B cell (primary cell): ENCODE measurements around the gene RASA3. TPM values are rescaled to one million over a fixed set of nuclear protein-coding genes. Genes with fewer than 3 reads are reported as not detected.

Experiments used
- ATAC-seq: fragments of 200-7000 bp; cut with Tn5 transposase; one replicate; pipeline ENCODE4 v1.10.0; 2021; ENCODE audit warnings: low read depth, mild to moderate bottlenecking, moderate number of reproducible peaks, moderate library complexity
- CTCF ChIA-PET: fragments of 350-600 bp; sonication (Branson Sonifier 250); formaldehyde crosslinking; loops from one replicate; lab custom pipeline; 2021; ENCODE audit warnings: antibody characterized with exemption, inconsistent platforms; lab: Charles Lee
- POLR2A ChIA-PET: fragments of 350-600 bp; sonication (Branson Sonifier 250); formaldehyde crosslinking; loops from one replicate; lab custom pipeline; 2021; ENCODE audit warnings: antibody characterized with exemption; lab: Charles Lee
- DNase-seq: peaks from one replicate; pipeline ENCODE4 v3.0.0; 2013
- H2AFZ ChIP-seq: 2 replicates; pipeline ENCODE4 v1.6.1; 2012; ENCODE audit warnings: mild to moderate bottlenecking, low read depth, low read length; ENCODE audit not compliant: insufficient read depth, poor library complexity, severe bottlenecking
- H3K27ac ChIP-seq, 2 donors: 1 replicate in 1 of 2; 2 replicates in 1 of 2; pipeline ENCODE4 v1.5.1; 2012 to 2013; ENCODE audit warnings: low read length in 2 of 2, mild to moderate bottlenecking in 2 of 2, moderate library complexity in 1 of 2
- H3K27me3 ChIP-seq, 4 experiments: fragments of 200-600 bp in 1 of 4; sonication (generic) in 1 of 4; replicated peaks in 1 of 4; 1 replicate in 2 of 4; 2 replicates in 2 of 4; pipeline versions ENCODE4 v1.6.1 to v1.7.0; 2013 to 2016; ENCODE audit warnings: low read length in 3 of 4, mild to moderate bottlenecking in 2 of 4, mixed read lengths in 1 of 4, moderate library complexity in 1 of 4; ENCODE audit not compliant: insufficient read depth in 4 of 4, control insufficient read depth in 3 of 4; ENCODE audit errors: control extremely low read depth in 1 of 4
- H3K36me3 ChIP-seq, 2 experiments: replicated peaks in 1 of 2; 1 replicate in 1 of 2; 2 replicates in 1 of 2; pipeline versions ENCODE4 v1.6.1 to v1.7.1; 2013; ENCODE audit warnings: low read length in 1 of 2; ENCODE audit not compliant: insufficient read depth in 2 of 2, control insufficient read depth in 1 of 2; ENCODE audit errors: control extremely low read depth in 1 of 2, extremely low read depth in 1 of 2
- H3K4me1 ChIP-seq, 2 donors: fragments of 200-600 bp in 1 of 2; sonication (generic) in 1 of 2; 1 replicate in 1 of 2; 2 replicates in 1 of 2; pipeline versions ENCODE4 v1.5.1 to v1.6.1; 2013 to 2017; ENCODE audit warnings: low read length in 2 of 2; ENCODE audit not compliant: control insufficient read depth in 2 of 2, insufficient read depth in 2 of 2
- H3K4me2 ChIP-seq: replicated peaks from 2 replicates; pipeline ENCODE3; 2012; ENCODE audit warnings: mild to moderate bottlenecking, low read depth, low read length; ENCODE audit not compliant: poor library complexity, severe bottlenecking
- H3K4me3 ChIP-seq, 5 experiments: fragments of 200-600 bp in 1 of 5; sonication (generic) in 1 of 5; 1 replicate in 3 of 5; 2 replicates in 2 of 5; pipeline versions ENCODE4 v1.5.1 to v1.7.0; 2011 to 2016; ENCODE audit warnings: low read length in 4 of 5, mild to moderate bottlenecking in 4 of 5, low read depth in 2 of 5, control low read depth in 1 of 5, moderate library complexity in 1 of 5; ENCODE audit not compliant: insufficient read depth in 1 of 5; ENCODE audit errors: control extremely low read depth in 1 of 5, extremely low read depth in 1 of 5
- H3K79me2 ChIP-seq: fragments of 200-600 bp; sonication (generic); one replicate; pipeline ENCODE4 v1.6.0; 2016; ENCODE audit warnings: low read length; ENCODE audit not compliant: control insufficient read depth, insufficient read depth
- H3K9ac ChIP-seq: fragments of 200-600 bp; sonication (generic); 2 replicates; pipeline ENCODE4 v1.6.1; 2017; ENCODE audit warnings: mild to moderate bottlenecking, low read length, moderate library complexity
- H3K9me3 ChIP-seq, 3 donors: one replicate each; pipeline versions ENCODE4 v1.6.1 to v1.7.1; 2013; ENCODE audit warnings: low read length in 2 of 3; ENCODE audit not compliant: control insufficient read depth in 2 of 3, insufficient read depth in 1 of 3; ENCODE audit errors: control extremely low read depth in 1 of 3
- H4K20me1 ChIP-seq: 2 replicates; pipeline ENCODE4 v1.6.0; 2012; ENCODE audit warnings: mild to moderate bottlenecking, low read length; ENCODE audit not compliant: insufficient read depth, control insufficient read depth, poor library complexity, severe bottlenecking
- H3K27ac Mint-ChIP-seq: one replicate; pipeline ENCODE4 v1.8.0; 2021; ENCODE audit warnings: mixed read lengths
- H3K27me3 Mint-ChIP-seq: one replicate; pipeline ENCODE4 v1.8.0; 2021; ENCODE audit warnings: mixed read lengths
- H3K4me1 Mint-ChIP-seq: one replicate; pipeline ENCODE4 v1.8.0; 2021; ENCODE audit warnings: mixed read lengths
- H3K4me3 Mint-ChIP-seq: one replicate; pipeline ENCODE4 v1.8.0; 2021; ENCODE audit warnings: mixed read lengths
- H3K9me3 Mint-ChIP-seq: one replicate; pipeline ENCODE4 v1.8.0; 2022; ENCODE audit warnings: mixed read lengths; ENCODE audit not compliant: insufficient read depth
- CTCF ChIP-seq: fragments of 200-600 bp; IDR thresholded peaks from one replicate; pipeline ENCODE4 v1.8.0; 2022; ENCODE audit warnings: antibody characterized with exemption, mild to moderate bottlenecking
- EZH2 ChIP-seq: IDR thresholded peaks from 2 replicates; pipeline ENCODE4 v1.6.1; 2012; ENCODE audit warnings: borderline replicate concordance, low read depth, mild to moderate bottlenecking, moderate library complexity, low read length; ENCODE audit not compliant: insufficient read depth, poor library complexity, severe bottlenecking
- WGBS: methylation state at CpG from one replicate; pipeline ENCODE4 v1.1.5; 2013; ENCODE audit warnings: missing lambda C conversion rate; ENCODE audit not compliant: insufficient coverage; 5-methylcytosine and 5-hydroxymethylcytosine counted together
- intact Hi-C: fragments of 100-400 bp; cut with micrococcal nuclease; formaldehyde crosslinking; loops from one replicate; pipeline ENCODE4 v1.10.0; 2022
- polyA plus RNA-seq: library from polyadenylated mRNA; depleted of rRNA; stranded (reverse); fragments of >200 nt; gene quantifications from 2 replicates; pipeline ENCODE4 v1.2.3, GENCODE V29; 2012
- total RNA-seq, 2 donors: library from RNA; stranded (reverse); fragments of 120-200 nt in 1 of 2; gene quantifications; 1 replicate in 1 of 2; 2 replicates in 1 of 2; pipeline versions ENCODE4 v1.2.3 to v1.2.4, GENCODE V29; 2013 to 2022

RASA3 gene
- total and polyA plus RNA-seq, 2 donors (not counting 1 experiment from before 2014, with no cell fraction given), result 54.2 to 87.4 TPM

GRCh38 chr13:114097893-114098688 lies 34.3 kb downstream of the RASA3 start:
- POLR2A ChIA-PET, result no interaction called here
- peaks cover 47% of the 10 kb centered on the region for H3K4me1 Mint-ChIP-seq
- WGBS, result 95% methylated on average over 26 of the region's 27 CpGs
- intact Hi-C loops, result no loop called here
- no peaks in the 10 kb centered on the region for H3K27me3 Mint-ChIP-seq
- no peak for DNase-seq
- peak overlapping the region; percentile 65 for H3K27ac Mint-ChIP-seq
- Histone ChIP-seq H3K27ac (no peak overlapping the region), H3K4me2 (no peak overlapping the region), H4K20me1 (peaks cover 95% of the 10 kb centered on the region), H3K27me3 (no peaks in the 10 kb centered on the region), H2AFZ (no peak overlapping the region), H3K4me1 (peaks cover 0 to 15% of the 10 kb centered on the region in 2 donors), H3K9ac (no peak overlapping the region), H3K79me2 (peaks cover 95% of the 10 kb centered on the region), H3K9me3 (peaks cover 4 to 8% (median 5%) of the 10 kb centered on the region in 3 donors), H3K4me3 (no peak overlapping the region), H3K36me3 (peaks cover 0 to 10% of the 10 kb centered on the region in 2 experiments)
- no peak for ATAC-seq
- TF ChIP-seq EZH2 (no peak), CTCF (no peak)
- no peak overlapping the region for H3K4me3 Mint-ChIP-seq
- peaks cover 12% of the 10 kb centered on the region for H3K9me3 Mint-ChIP-seq
- CTCF ChIA-PET, result no interaction called here

DNA sequence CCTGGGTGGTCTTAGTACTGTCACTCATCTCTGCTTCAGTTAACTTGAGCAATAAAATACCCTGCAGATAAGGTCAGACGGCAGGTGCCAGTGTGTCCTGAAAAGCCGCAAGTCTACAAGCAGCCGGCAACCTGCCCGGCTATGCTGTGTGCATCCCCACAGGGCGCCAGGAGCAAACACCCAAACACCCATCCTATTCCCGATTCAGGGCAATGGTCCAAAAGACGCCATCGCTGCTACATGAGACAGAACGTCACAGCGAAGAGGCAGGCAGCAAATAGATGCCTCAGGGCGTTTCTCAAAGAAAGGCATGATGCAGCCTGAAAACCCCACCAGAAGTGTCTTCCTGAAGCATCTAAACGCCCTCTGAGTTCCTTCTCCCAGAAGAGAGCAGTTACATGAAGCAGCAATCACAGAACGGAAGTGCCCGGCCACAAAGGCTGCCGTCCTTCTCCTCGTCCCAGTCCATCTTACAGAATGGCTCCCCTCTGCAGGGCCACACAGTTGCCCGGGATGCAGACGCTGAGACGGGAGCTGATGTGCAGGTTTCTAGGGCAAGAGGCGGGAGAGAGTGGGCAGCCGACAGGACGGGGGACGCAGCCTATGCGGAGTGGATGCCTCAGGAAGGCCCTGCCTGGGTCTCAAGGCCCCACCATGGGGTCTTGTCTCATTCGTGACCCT lies 35.1 kb downstream of the RASA3 start:
- CTCF ChIA-PET, result no interaction called here

More for the DNA sequence above, 35.1 kb downstream of the RASA3 start:
- 94% methylated on average over 21 of the region's 25 CpGs for WGBS
- peaks cover 47% of the 10 kb centered on the region for H3K4me1 Mint-ChIP-seq
- H3K4me3 Mint-ChIP-seq, result no peak overlapping the region
- peaks cover 95% of the 10 kb centered on the region for H3K79me2 ChIP-seq
- peaks cover 12% of the 10 kb centered on the region for H3K9me3 Mint-ChIP-seq
- peaks cover 90% of the 10 kb centered on the region for H4K20me1 ChIP-seq
- no peak for ATAC-seq
- peaks cover 0 to 16% (median 5%) of the 10 kb centered on the region in 3 donors for H3K9me3 ChIP-seq
- H3K4me1 ChIP-seq, result peaks cover 0 to 11% of the 10 kb centered on the region in 2 donors
- H3K9ac ChIP-seq, result no peak overlapping the region
- no peak overlapping the region for H3K4me2 ChIP-seq
- POLR2A ChIA-PET, result no interaction called here
- no peak overlapping the region for H2AFZ ChIP-seq
- no peak for DNase-seq
- H3K4me3 ChIP-seq, result no peak overlapping the region
- no peaks in the 10 kb centered on the region for H3K27me3 ChIP-seq
- H3K27me3 Mint-ChIP-seq, result no peaks in the 10 kb centered on the region
- intact Hi-C loops, result no loop called here
- H3K27ac Mint-ChIP-seq, result peak overlapping the region; percentile 65
- H3K27ac ChIP-seq, result no peak overlapping the region
- H3K36me3 ChIP-seq, result peaks cover 0 to 10% of the 10 kb centered on the region in 2 experiments
- TF ChIP-seq CTCF, result no peak
- no peak for TF ChIP-seq EZH2
